ENCODE results near the gene RPS6KC1.

GRCh38 chr1:213268221-213268620, 217.2 kb downstream of the RPS6KC1 start:
- no peak for TF ChIP-seq POLR2A (IDR thresholded peaks at IDR 0.05)
- no peak for TF ChIP-seq CTCF (IDR thresholded peaks at IDR 0.05)
